Lung (tissue), 12 donors: ENCODE measurements around the gene C2CD4A. TPM values are rescaled to one million over a fixed set of nuclear protein-coding genes. Genes with fewer than 3 reads are reported as not detected.
A peak's percentile ranks its signal among the peaks of the same experiment; 100 is the strongest.

Experiments
- ATAC-seq: fragments of 200-7000 bp; cut with Tn5 transposase; one replicate; pipeline ENCODE4 v1.9.1; 2020; ENCODE audit warnings: moderate number of reproducible peaks; ENCODE audit not compliant: insufficient read depth, low FRiP score
- DNase-seq, 3 donors: peaks; one replicate each; pipeline ENCODE4 v3.0.0-alpha.2; 2013 to 2017
- H3K27ac ChIP-seq, 2 donors: one replicate each; pipeline ENCODE4 v1.5.1; 2013; ENCODE audit warnings: mild to moderate bottlenecking in 2 of 2, moderate library complexity in 2 of 2, control low read depth in 1 of 2, inconsistent platforms in 1 of 2, low read depth in 1 of 2, low read length in 1 of 2
- H3K27me3 ChIP-seq, 3 donors: one replicate each; pipeline ENCODE4 v1.5.1; 2013; ENCODE audit warnings: low read length in 2 of 3; ENCODE audit not compliant: control insufficient read depth in 3 of 3, insufficient read depth in 3 of 3
- H3K36me3 ChIP-seq, 4 donors: one replicate each; pipeline ENCODE4 v1.5.1; 2013; ENCODE audit warnings: low read length in 4 of 4, mild to moderate bottlenecking in 1 of 4, moderate library complexity in 1 of 4; ENCODE audit not compliant: control insufficient read depth in 4 of 4, insufficient read depth in 4 of 4
- H3K4me1 ChIP-seq, 5 donors: one replicate each; pipeline ENCODE4 v1.5.1; 2013; ENCODE audit warnings: low read length in 5 of 5, mild to moderate bottlenecking in 2 of 5, moderate library complexity in 1 of 5; ENCODE audit not compliant: control insufficient read depth in 5 of 5, insufficient read depth in 5 of 5
- H3K4me3 ChIP-seq: one replicate; pipeline ENCODE4 v1.5.1; 2013; ENCODE audit warnings: mild to moderate bottlenecking, control low read depth, moderate library complexity
- H3K9ac ChIP-seq, 2 donors: one replicate each; pipeline ENCODE4 v1.5.1; 2013; ENCODE audit warnings: low read length in 2 of 2, control low read depth in 1 of 2; ENCODE audit not compliant: insufficient read depth in 1 of 2
- H3K9me3 ChIP-seq, 4 donors: one replicate each; pipeline ENCODE4 v1.5.1; 2013; ENCODE audit warnings: low read length in 3 of 4, mild to moderate bottlenecking in 1 of 4, moderate library complexity in 1 of 4; ENCODE audit not compliant: control insufficient read depth in 4 of 4, insufficient read depth in 3 of 4
- CTCF ChIP-seq: IDR thresholded peaks from 2 replicates; pipeline ENCODE4 v1.5.1; 2012; ENCODE audit warnings: mild to moderate bottlenecking; ENCODE audit errors: control extremely low read depth, extremely low read depth
- WGBS, 2 donors: extraction: QIAGEN DNeasy Blood & Tissue Kit; methylation state at CpG; one replicate each; pipeline ENCODE4 v1.1.7; 2013; 5-methylcytosine and 5-hydroxymethylcytosine counted together
- polyA plus RNA-seq, 2 donors: library from polyadenylated mRNA; stranded (reverse); fragments of 200-250 nt; gene quantifications; one replicate each; pipeline ENCODE4 v1.2.1, GENCODE V29; 2013
- total RNA-seq, 2 donors: library from RNA; depleted of rRNA in 1 of 2; stranded (reverse); fragments of >200 nt in 1 of 2; gene quantifications; one replicate each; pipeline ENCODE4 v1.2.1, GENCODE V29; 2014 to 2021
- donor health status: control.
- donor health status: control.
- donor health status: Bipolar disorder and iron deficiency.
- donor health status: healthy.
- donor health status: DM: yes; HTN: yes; CAD: no.

C2CD4A gene
- total and polyA plus RNA-seq, 4 donors = 0.31 to 0.86 (median 0.51) TPM

- Histone ChIP-seq H3K36me3 (no peaks in the 10 kb centered on the region), H3K4me3 (no peak overlapping the region), H3K4me1 (peaks cover 0 to 7% (median 2%) of the 10 kb centered on the region in 5 donors), H3K9ac (no peak overlapping the region), H3K27ac (no peak overlapping the region), H3K9me3 (no peaks in the 10 kb centered on the region), H3K27me3 (peaks cover 0 to 26% (median 19%) of the 10 kb centered on the region in 3 donors)
- TF ChIP-seq CTCF = peak; percentile 43
- ATAC-seq (no peak), DNase-seq (peak in 2 of 3 donors; percentile 60 to 69)
Measured at GRCh38 chr15:62071711-62072308, 5.0 kb downstream of the C2CD4A start.

- Histone ChIP-seq H3K4me1 (no peaks in the 10 kb centered on the region), H3K27ac (no peak overlapping the region), H3K36me3 (no peaks in the 10 kb centered on the region), H3K9me3 (no peaks in the 10 kb centered on the region), H3K4me3 (no peak overlapping the region), H3K9ac (no peak overlapping the region), H3K27me3 (peaks cover 0 to 3% (median 0%) of the 10 kb centered on the region in 3 donors)
- no peak for TF ChIP-seq CTCF
- DNase-seq (peak; percentile 48 to 70 (median 59)), ATAC-seq (no peak)
- 74 to 90% methylated on average over 9 of the region's 9 CpGs for WGBS, 2 donors
Measured at GRCh38 chr15:62075595-62076277, 9.0 kb downstream of the C2CD4A start.

- H3K4me1 ChIP-seq = no peaks in the 10 kb centered on the region
- H3K36me3 ChIP-seq = no peaks in the 10 kb centered on the region
- H3K9me3 ChIP-seq = no peaks in the 10 kb centered on the region
- no peak overlapping the region for H3K9ac ChIP-seq
- DNase-seq (no peak), ATAC-seq (no peak)
- WGBS, 2 donors = 78 to 86% methylated on average over 4 of the region's 4 CpGs
- no peak for TF ChIP-seq CTCF
- H3K27ac ChIP-seq = no peak overlapping the region
- no peak overlapping the region for H3K4me3 ChIP-seq
- peaks cover 0 to 3% (median 0%) of the 10 kb centered on the region in 3 donors for H3K27me3 ChIP-seq
Measured at GRCh38 chr15:62079594-62079993, 12.8 kb downstream of the C2CD4A start.
